ENCODE results near the gene ACTN4.

GRCh38 chr19:38739440-38740256, 92.2 kb downstream of the ACTN4 start:
- TF ChIP-seq, protein P1, sequence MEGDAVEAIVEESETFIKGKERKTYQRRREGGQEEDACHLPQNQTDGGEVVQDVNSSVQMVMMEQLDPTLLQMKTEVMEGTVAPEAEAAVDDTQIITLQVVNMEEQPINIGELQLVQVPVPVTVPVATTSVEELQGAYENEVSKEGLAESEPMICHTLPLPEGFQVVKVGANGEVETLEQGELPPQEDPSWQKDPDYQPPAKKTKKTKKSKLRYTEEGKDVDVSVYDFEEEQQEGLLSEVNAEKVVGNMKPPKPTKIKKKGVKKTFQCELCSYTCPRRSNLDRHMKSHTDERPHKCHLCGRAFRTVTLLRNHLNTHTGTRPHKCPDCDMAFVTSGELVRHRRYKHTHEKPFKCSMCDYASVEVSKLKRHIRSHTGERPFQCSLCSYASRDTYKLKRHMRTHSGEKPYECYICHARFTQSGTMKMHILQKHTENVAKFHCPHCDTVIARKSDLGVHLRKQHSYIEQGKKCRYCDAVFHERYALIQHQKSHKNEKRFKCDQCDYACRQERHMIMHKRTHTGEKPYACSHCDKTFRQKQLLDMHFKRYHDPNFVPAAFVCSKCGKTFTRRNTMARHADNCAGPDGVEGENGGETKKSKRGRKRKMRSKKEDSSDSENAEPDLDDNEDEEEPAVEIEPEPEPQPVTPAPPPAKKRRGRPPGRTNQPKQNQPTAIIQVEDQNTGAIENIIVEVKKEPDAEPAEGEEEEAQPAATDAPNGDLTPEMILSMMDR (conservative IDR thresholded peaks at IDR 0.05 in 1 of 2, IDR thresholded peaks at IDR 0.05 in 1 of 2; ENCODE audit: low read depth in 1 of 2, low read length in 2 of 2) = no peak
- no peak for TF ChIP-seq EZH2 (IDR thresholded peaks at IDR 0.05; ENCODE audit: low read length, missing control alignments)

Measured in fibroblast of lung (primary cell).